Posterior cingulate gyrus (tissue), 11 donors: ENCODE data around the gene ZCCHC4.
"Not testable (repeated sequence)": the region's sequence is repeated elsewhere in the genome, so short reads cannot be mapped to it uniquely, and the experiment has no call there.

Experiments
- DNase-seq, 10 donors: peaks; one replicate each; pipeline versions ENCODE4 v3.0.0 to v3.0.0-alpha.2; 2020 to 2021; ENCODE audit warnings: mixed read lengths in 3 of 10
- intact Hi-C: fragments of 100-400 bp; cut with DNase I; formaldehyde crosslinking; loops from one replicate; pipeline ENCODE4 v1.15.1; 2023

ZCCHC4 gene

GRCh38 chr4:25313201-25313895 is 774 bp downstream of the ZCCHC4 start:
- DNase-seq: peak in 1 of 10 donors; percentile 70
- intact Hi-C loops: loop anchor here (2.0 kb wide), 1 partner anchor 81 kb away; no protein-coding TSS in a partner anchor

GRCh38 chr4:25320336-25320735 is 7.8 kb downstream of the ZCCHC4 start:
- intact Hi-C loops: no loop called here
- no peak for DNase-seq

DNA sequence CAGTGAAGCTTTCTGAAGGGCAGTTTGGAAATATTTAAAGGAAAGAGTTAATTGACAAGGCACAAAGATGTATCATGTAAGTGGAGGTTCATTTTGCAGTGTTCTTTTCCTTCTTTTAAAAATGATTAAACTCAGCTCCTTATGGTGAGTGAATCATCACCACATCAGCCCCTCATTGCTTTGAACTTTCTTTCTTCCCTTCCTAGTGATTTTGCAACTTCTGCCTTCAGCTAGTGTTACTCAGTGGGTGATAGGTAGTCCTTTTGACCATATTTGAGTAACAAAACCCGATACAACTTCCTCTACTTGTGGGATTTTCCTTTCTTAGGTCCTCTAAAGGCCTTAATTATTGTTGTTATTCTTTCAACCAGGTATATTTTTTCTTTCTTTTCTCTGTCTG is 8.2 kb downstream of the ZCCHC4 start:
- intact Hi-C loops: no loop called here
- DNase-seq: no peak

DNA sequence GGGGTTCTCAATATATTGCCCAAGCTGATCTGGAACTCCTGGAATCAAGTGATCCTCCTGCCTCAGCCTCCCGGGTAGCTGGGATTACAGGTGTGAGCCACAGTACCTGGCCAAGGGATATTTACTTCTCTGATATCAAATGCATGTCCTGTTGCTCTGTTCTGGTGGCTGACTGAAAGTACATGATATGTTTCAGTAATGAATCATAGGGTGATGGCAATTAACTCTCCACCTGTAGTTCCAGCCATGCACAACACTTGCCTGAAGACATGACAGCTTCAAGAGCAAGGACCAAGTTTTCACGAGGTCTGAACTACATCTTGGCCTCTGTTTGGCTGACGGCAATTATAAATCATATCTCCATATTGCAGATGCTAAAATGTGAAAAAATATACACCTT is 9.1 kb downstream of the ZCCHC4 start:
- intact Hi-C loops: no loop called here
- DNase-seq: no peak

GRCh38 chr4:25328463-25328862 is 15.9 kb downstream of the ZCCHC4 start:
- DNase-seq, intact Hi-C loops: not testable (repeated sequence)

DNA sequence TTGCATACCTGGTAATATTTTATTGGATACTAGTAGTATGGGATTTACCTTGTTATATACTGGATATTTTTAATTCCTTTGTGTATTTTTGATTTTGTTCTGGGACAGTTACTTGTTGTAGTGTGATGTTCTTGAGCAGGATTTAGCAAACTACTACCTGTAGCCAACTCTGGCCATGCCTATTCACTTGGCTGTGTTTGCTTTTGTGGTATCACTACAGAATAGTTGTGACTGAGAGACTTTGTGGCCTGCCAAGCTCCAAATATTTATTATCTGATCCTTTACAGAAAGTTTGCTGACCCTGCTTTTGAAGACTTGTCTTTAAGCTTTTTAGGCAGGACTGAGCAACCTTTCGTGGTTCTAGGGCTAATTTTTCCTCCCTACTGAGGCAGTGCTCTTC is 17.8 kb downstream of the ZCCHC4 start:
- intact Hi-C loops: no loop called here
- DNase-seq: no peak

GRCh38 chr4:25330905-25331808 is 18.6 kb downstream of the ZCCHC4 start:
- intact Hi-C loops: no loop called here

GRCh38 chr4:25343671-25344070 is 31.1 kb downstream of the ZCCHC4 start:
- DNase-seq: no peak
- intact Hi-C loops: no loop called here

More at GRCh38 chr4:25330905-25331808, 18.6 kb downstream of the ZCCHC4 start:
- DNase-seq: no peak

DNA sequence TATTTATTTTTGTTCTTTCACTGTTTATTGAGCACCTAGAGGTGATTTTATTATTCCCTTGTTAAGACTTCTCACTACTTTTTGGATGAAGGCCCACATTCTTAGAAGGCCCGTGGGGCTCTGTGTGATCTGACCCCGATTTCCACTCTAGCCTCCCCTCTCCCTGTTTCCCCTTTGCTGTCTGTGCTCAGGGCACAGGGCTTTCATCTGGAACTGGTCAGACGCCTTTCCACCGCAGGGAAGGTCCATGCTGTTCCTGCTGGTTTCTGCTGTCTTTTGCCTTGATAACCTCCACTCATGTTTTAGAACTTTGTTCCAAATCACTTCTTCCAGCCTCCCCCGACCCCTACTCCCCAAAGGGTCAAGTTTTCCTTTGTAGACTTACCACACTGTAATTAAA is 33.2 kb downstream of the ZCCHC4 start:
- intact Hi-C loops: no loop called here
- no peak for DNase-seq

DNA sequence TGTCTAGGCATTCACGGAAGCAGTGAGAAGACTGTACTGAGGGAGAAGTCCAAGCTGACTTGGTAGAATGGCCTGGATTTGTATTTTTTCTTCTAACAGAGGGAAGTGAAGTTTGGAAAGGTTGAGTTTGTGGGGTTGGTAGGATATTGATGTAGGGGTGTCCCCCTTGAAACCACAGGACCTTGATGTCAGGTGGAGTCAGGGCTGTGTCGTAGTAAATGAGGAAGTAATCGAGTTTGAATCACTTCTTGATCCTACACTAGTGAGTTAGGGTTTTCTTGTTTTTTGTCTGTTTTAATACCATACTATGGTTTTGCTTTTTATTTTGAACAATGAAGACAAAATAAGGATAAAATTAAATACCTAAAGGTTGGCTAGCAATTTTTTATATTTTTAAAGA is 34.3 kb downstream of the ZCCHC4 start:
- intact Hi-C loops: no loop called here
- DNase-seq: no peak

- intact Hi-C loops: no loop called here
- no peak for DNase-seq
Observed at GRCh38 chr4:25347473-25347872, 34.9 kb downstream of the ZCCHC4 start.

GRCh38 chr4:25347971-25348370 is 35.4 kb downstream of the ZCCHC4 start:
- intact Hi-C loops: no loop called here
- no peak for DNase-seq

DNA sequence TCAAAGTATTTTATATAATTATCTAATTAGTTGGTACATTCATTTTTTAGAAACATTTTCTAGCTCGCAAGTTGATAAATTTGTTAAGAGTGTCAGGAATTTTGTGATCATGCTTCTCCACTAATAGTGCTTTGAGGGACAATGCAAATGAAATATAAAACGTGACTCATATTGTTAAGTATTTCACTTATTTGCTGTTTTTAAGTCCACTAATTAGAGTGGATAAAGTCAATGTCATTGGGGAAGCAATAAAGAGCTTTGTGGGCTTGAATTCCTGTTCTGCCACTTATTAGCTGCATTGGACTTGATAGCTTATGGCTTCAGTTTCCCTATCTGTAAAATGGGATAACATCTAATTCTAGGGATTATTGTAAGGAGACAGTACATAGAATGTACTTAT is 38.0 kb downstream of the ZCCHC4 start:
- DNase-seq: no peak

GRCh38 chr4:25351777-25352416 is 39.3 kb downstream of the ZCCHC4 start:
- no peak for DNase-seq
- intact Hi-C loops: no loop called here

More for the DNA sequence above, 38.0 kb downstream of the ZCCHC4 start:
- intact Hi-C loops: no loop called here

DNA sequence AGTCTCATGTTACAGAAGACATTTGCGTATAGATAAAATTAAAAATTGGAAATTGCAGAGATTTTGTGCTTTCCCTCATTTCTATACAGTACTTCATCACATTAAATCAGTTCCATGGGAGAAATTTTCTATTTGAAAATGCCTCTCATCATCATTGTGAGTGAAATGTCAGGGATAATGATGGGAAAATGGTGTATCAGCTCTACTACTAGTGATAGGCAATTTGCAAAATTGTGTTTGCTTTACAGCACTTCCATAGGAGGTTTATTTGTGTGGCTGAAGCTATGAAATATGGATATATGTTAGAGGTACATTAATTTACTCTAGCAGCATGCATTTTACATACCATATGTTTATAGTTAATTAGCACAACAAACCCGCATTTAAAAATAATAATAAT is 43.5 kb downstream of the ZCCHC4 start:
- DNase-seq: no peak
- intact Hi-C loops: no loop called here

DNA sequence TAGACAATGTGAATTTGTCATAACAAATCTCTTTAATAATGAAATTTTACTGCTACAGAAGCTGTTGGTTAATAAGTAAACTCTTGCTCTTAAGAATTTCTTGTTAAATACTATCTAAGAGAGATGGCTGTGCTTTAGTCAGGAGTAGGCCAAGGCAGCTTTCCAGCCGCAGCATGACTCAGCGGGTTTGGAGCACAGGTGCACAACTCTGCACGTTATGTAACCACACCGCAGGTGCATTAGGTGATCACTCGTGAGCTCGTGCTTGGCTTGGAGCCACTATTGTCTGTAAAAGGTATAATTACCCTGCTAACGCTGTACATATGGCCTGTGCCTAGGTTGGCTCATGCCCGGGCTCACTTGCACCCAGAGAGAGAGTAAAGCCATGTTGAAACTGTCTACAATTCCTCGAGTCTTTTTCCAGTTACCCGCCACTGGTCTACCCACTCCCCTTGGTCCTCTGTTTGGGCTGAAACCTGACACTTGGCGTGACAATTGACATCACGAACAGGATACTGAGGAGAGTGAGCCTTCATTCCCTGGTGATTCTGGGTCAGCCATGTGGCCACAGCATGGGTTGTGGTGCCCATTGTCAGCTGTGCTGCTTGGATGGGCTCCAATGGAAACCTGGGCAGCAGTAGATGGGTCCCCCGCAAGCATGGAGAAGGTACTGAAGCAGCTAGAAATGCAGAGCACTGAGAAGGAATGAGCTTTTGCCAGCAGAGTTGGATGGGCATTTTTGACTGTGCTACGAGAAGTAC is 46.1 kb downstream of the ZCCHC4 start:
- no peak for DNase-seq

GRCh38 chr4:25361253-25361652 is 48.7 kb downstream of the ZCCHC4 start:
- no peak for DNase-seq
- intact Hi-C loops: loop anchor here (10.0 kb wide), 1 partner anchor 186 kb away; no protein-coding TSS in a partner anchor

More for the DNA sequence above, 46.1 kb downstream of the ZCCHC4 start:
- intact Hi-C loops: no loop called here

GRCh38 chr4:25367004-25367621 is 54.5 kb downstream of the ZCCHC4 start:
- intact Hi-C loops: loop anchor here (10.0 kb wide), 1 partner anchor 192 kb away; no protein-coding TSS in a partner anchor
- no peak for DNase-seq

DNA sequence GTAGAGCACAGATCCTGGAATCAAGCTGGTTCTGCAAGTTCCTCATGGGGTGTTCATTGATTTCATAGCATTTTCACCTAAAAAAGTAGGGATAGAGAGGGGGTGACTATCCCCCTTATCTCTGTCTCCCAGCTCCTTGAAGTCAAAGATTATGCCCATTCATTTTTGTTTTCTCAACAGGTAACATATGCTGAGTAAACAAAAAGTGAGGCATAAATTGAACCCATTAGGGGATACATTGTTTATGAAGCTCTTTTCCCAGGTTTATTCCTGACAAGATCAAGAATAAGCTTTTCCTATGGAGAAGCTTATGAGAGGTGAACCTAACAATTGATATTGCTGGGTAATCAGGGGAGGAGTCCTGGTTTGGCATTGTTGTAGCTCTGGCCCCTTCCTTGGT is 55.3 kb downstream of the ZCCHC4 start:
- no peak for DNase-seq
- intact Hi-C loops: loop anchor here (10.0 kb wide), 1 partner anchor 193 kb away; no protein-coding TSS in a partner anchor

DNA sequence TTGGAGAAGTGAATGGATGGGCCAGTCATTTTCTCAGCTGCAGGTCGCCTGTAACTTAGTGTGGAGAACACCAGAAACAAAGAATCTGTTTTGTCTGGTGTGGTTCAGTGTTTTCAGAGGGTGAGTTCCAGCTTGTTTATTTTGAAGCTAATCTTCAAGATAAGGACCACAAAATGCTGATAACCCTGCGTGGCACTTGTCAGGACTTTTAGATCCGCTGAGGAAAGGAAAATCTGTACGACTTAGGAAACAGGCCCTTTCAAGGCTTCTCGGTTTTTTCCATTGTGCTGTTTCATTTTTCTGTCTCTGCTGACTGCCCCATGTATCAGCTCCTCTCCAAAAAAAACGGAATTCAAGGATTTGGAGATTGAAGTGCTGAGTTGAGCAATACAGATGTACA is 55.7 kb downstream of the ZCCHC4 start:
- no peak for DNase-seq
- intact Hi-C loops: loop anchor here (10.0 kb wide), 1 partner anchor 194 kb away; no protein-coding TSS in a partner anchor
